IPS-NIHi11 (cell line): ENCODE measurements around the gene CCDC40.

Source experiments
- DNase-seq: peaks from one replicate; pipeline ENCODE4 v3.0.0; 2012; ENCODE audit warnings: mixed read lengths, low spot score

The CCDC40 gene

GRCh38 chr17:80000981-80001775 lies 35.3 kb upstream of the CCDC40 start:
- DNase-seq = no peak

- no peak for DNase-seq
Measured at GRCh38 chr17:80002070-80002641, 34.3 kb upstream of the CCDC40 start.

GRCh38 chr17:80002690-80003490 lies 33.6 kb upstream of the CCDC40 start:
- no peak for DNase-seq

- no peak for DNase-seq
Measured at GRCh38 chr17:80003969-80004368, 32.5 kb upstream of the CCDC40 start.

- peak; percentile 94 for DNase-seq
Measured at GRCh38 chr17:80005360-80006338, 30.8 kb upstream of the CCDC40 start.

- no peak for DNase-seq
Measured at GRCh38 chr17:80006339-80006720, 30.1 kb upstream of the CCDC40 start.

GRCh38 chr17:80006811-80007752 lies 29.4 kb upstream of the CCDC40 start:
- no peak for DNase-seq

- DNase-seq = no peak
Measured at GRCh38 chr17:80007939-80008338, 28.5 kb upstream of the CCDC40 start.

GRCh38 chr17:80008383-80008840 lies 28.0 kb upstream of the CCDC40 start:
- peak; percentile 96 for DNase-seq

- no peak for DNase-seq
Measured at GRCh38 chr17:80008848-80009247, 27.6 kb upstream of the CCDC40 start.

- DNase-seq = no peak
Measured at GRCh38 chr17:80009391-80010282, 26.8 kb upstream of the CCDC40 start.

- DNase-seq = no peak
Measured at GRCh38 chr17:80010283-80010858, 26.1 kb upstream of the CCDC40 start.

GRCh38 chr17:80011989-80012555 lies 24.4 kb upstream of the CCDC40 start:
- DNase-seq = no peak

- DNase-seq = no peak
Measured at GRCh38 chr17:80012765-80013741, 23.4 kb upstream of the CCDC40 start.

- DNase-seq = no peak
Measured at GRCh38 chr17:80017226-80018010, 19.0 kb upstream of the CCDC40 start.

GRCh38 chr17:80018917-80019651 lies 17.4 kb upstream of the CCDC40 start:
- no peak for DNase-seq
